GM23338 (cell line): ENCODE results near the gene PRMT7. TPM values are rescaled to one million over a fixed set of nuclear protein-coding genes. Genes with fewer than 3 reads are reported as not detected.

Source experiments
- ATAC-seq: fragments of 200-7000 bp; cut with Tn5 transposase; 3 replicates; pipeline ENCODE4 v1.9.1; 2020
- DNase-seq: peaks from one replicate; pipeline ENCODE4 v3.0.0-alpha.2; 2015; ENCODE audit warnings: low spot score
- H2AFZ ChIP-seq: fragments of 200-600 bp; sonication (generic); 2 replicates; pipeline ENCODE4 v1.8.0; 2016; ENCODE audit warnings: antibody characterized with exemption, mild to moderate bottlenecking, moderate library complexity
- H3F3A ChIP-seq: fragments of 200-600 bp; sonication (generic); replicated peaks from 2 replicates; pipeline ENCODE4 v1.8.0; 2017; ENCODE audit warnings: antibody characterized with exemption, mixed run types, low read depth
- H3K27ac ChIP-seq: fragments of 200-600 bp; sonication (generic); 2 replicates; pipeline ENCODE4 v1.6.1; 2016; ENCODE audit warnings: low read depth
- H3K27me3 ChIP-seq: fragments of 200-600 bp; sonication (generic); 2 replicates; pipeline ENCODE4 v1.8.0; 2016; ENCODE audit warnings: mild to moderate bottlenecking, mixed run types, moderate library complexity; ENCODE audit not compliant: insufficient read depth
- H3K36me3 ChIP-seq: fragments of 200-600 bp; sonication (generic); 2 replicates; pipeline ENCODE4 v1.8.0; 2016; ENCODE audit warnings: mild to moderate bottlenecking; ENCODE audit not compliant: insufficient read depth
- H3K4me1 ChIP-seq: fragments of 200-600 bp; sonication (generic); 2 replicates; pipeline ENCODE4 v1.8.0; 2016; ENCODE audit warnings: mild to moderate bottlenecking, moderate library complexity; ENCODE audit not compliant: insufficient read depth
- H3K4me2 ChIP-seq: fragments of 200-600 bp; sonication (generic); 2 replicates; pipeline ENCODE4 v1.7.1; 2017; ENCODE audit warnings: mixed run types
- H3K4me3 ChIP-seq: fragments of 200-600 bp; sonication (generic); 2 replicates; pipeline ENCODE4 v1.6.1; 2016; ENCODE audit warnings: mixed run types
- H3K79me2 ChIP-seq: fragments of 200-600 bp; sonication (generic); replicated peaks from 2 replicates; pipeline ENCODE4 v1.8.0; 2017; ENCODE audit warnings: mild to moderate bottlenecking; ENCODE audit not compliant: insufficient read depth
- H3K9me2 ChIP-seq: fragments of 200-600 bp; sonication (generic); 2 replicates; pipeline ENCODE4 v1.8.0; 2017; ENCODE audit not compliant: insufficient read depth
- H4K20me1 ChIP-seq: fragments of 200-600 bp; sonication (generic); replicated peaks from 2 replicates; pipeline ENCODE4 v1.8.0; 2017; ENCODE audit warnings: mild to moderate bottlenecking; ENCODE audit not compliant: insufficient read depth
- H3K27ac Mint-ChIP-seq: 2 replicates; pipeline ENCODE4 v1.8.0; 2020; ENCODE audit warnings: inconsistent platforms, mild to moderate bottlenecking, moderate library complexity, mixed read lengths
- H3K27me3 Mint-ChIP-seq: 3 replicates; pipeline ENCODE4 v1.8.0; 2022; ENCODE audit warnings: low read depth, mild to moderate bottlenecking, moderate library complexity, mixed read lengths, inconsistent platforms; ENCODE audit not compliant: insufficient read depth, poor library complexity
- H3K36me3 Mint-ChIP-seq: 3 replicates; pipeline ENCODE4 v1.8.0; 2021; ENCODE audit warnings: low read depth, mild to moderate bottlenecking, inconsistent platforms, moderate library complexity, mixed read lengths
- H3K4me1 Mint-ChIP-seq: 3 replicates; pipeline ENCODE4 v1.8.0; 2020; ENCODE audit warnings: mild to moderate bottlenecking, inconsistent platforms, mixed read lengths
- H3K4me3 Mint-ChIP-seq: 3 replicates; pipeline ENCODE4 v1.8.0; 2021; ENCODE audit warnings: moderate library complexity, mild to moderate bottlenecking, inconsistent platforms, mixed read lengths
- H3K9me3 Mint-ChIP-seq: 3 replicates; pipeline ENCODE4 v1.8.0; 2020; ENCODE audit warnings: moderate library complexity, mild to moderate bottlenecking, inconsistent platforms, mixed read lengths
- CREB1 ChIP-seq: fragments of 250-450 bp; sonication (Bioruptor Pico); IDR thresholded peaks from 2 replicates; pipeline ENCODE4 v1.5.0; 2020; ENCODE audit warnings: low read depth, mild to moderate bottlenecking, moderate library complexity
- NANOG ChIP-seq: IDR thresholded peaks from 2 replicates; pipeline ENCODE4 v1.6.1; 2016; ENCODE audit warnings: antibody characterized with exemption, borderline replicate concordance
- POLR2AphosphoS5 ChIP-seq: IDR thresholded peaks from 2 replicates; pipeline ENCODE4 v1.6.1; 2016; ENCODE audit warnings: antibody characterized with exemption, low read depth
- ZNF114 ChIP-seq: fragments of 250-450 bp; sonication (Bioruptor Pico); IDR thresholded peaks from 2 replicates; pipeline ENCODE4 v1.5.0; 2020; ENCODE audit warnings: mild to moderate bottlenecking, moderate library complexity
- ZNF331 ChIP-seq: fragments of 250-450 bp; sonication (Bioruptor Pico); IDR thresholded peaks from 2 replicates; pipeline ENCODE4 v1.5.0; 2020; ENCODE audit warnings: low read depth, mild to moderate bottlenecking, moderate library complexity
- ZNF462 ChIP-seq: fragments of 250-450 bp; sonication (Bioruptor Pico); IDR thresholded peaks from 2 replicates; pipeline ENCODE4 v1.5.0; 2020; ENCODE audit warnings: mild to moderate bottlenecking, moderate library complexity
- polyA plus RNA-seq: library from polyadenylated mRNA; unstranded; fragments of >200 nt; fragmentation: Nextera tagmentation; extraction: Ambion mirVana; gene quantifications from 2 replicates; pipeline ENCODE4 v1.2.1, GENCODE V29; 2016
- total RNA-seq: library from RNA; depleted of rRNA; stranded (reverse); fragments of >200 nt; shearing (Covaris generic); gene quantifications from 2 replicates; pipeline ENCODE4 v1.2.3, GENCODE V29; 2014

Gene PRMT7
- total and polyA plus RNA-seq, 2 experiments from 2014 or later = 20.2 to 65.3 TPM

DNA sequence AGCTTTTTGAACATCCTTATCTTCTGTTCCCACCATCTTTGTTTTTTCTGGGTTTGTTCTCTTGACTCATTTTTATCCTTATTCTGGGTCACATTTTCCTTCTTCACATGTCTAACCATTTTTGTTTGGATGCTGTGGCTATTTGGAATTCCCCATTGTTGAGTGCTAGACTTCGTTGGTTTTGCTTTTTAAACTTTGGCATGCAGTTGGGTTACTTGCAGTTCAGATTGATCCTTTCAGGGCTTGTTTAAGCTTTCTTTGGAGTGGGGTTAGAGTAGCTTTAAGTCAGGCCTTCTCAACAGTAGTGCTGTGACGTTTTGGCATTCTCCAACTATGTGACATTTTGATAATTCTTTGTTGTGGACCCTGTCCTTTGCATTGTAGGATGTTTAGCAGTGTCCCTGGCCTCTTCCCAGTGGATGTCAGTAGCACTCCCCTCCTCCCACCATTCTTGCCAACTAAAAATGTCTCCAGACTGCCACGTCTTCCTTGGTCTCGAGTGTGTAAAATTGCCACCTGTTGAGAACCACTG, 21.1 kb downstream of the PRMT7 start:
- Mint-ChIP-seq H3K27me3 (no peaks in the 10 kb centered on the region), H3K27ac (no peak overlapping the region), H3K36me3 (peaks cover 31% of the 10 kb centered on the region), H3K4me1 (peaks cover 3% of the 10 kb centered on the region; the same call in 1 of the 3 replicates), H3K4me3 (no peak overlapping the region), H3K9me3 (no peaks in the 10 kb centered on the region)
- Histone ChIP-seq H3K79me2 (no peaks in the 10 kb centered on the region), H3K9me2 (no peaks in the 10 kb centered on the region), H4K20me1 (no peaks in the 10 kb centered on the region), H3K4me3 (no peak overlapping the region), H3K4me1 (no peaks in the 10 kb centered on the region), H3K27ac (no peak overlapping the region), H2AFZ (no peak overlapping the region), H3F3A (no peaks in the 10 kb centered on the region), H3K4me2 (no peak overlapping the region), H3K27me3 (no peaks in the 10 kb centered on the region), H3K36me3 (peaks cover 13% of the 10 kb centered on the region; the same call in 1 of the 2 replicates)
- no peak for TF ChIP-seq ZNF114
- no peak for DNase-seq
- ATAC-seq = no peak

DNA sequence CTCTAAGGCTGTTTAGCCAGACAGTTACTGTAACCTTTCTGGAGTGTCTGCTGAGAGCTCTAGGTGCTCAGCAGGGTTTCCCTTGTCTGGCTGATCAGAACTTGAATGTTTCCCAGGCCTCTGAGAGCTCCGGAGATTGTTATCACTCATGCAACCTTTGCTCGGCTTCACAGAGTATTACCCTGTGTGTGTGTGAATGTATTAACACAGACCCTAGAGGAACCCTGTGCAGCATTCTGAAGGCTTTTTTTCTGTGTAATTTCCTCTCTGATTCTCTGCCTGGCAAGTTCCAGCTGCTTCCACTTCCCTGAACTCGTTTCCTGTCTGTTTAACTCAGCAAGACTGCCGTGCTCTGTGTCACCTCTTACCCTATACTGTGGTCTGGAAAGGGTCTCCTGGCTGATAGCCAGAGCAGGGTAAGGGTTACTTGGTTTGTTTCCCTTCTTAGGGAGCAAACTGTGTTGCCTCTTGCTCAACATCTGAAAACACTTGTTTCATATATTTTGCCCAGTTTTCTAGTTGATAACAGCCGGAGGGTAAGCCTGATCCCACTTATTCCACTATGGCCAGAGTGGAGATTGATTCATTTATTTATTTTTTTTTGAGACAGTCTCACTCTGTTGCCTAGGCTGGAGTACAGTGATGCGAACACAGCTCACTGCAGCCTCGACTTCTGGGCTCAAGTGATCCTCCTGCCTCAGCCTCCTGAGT, 21.7 kb downstream of the PRMT7 start:
- peaks cover 34% of the 10 kb centered on the region for H3K36me3 Mint-ChIP-seq
- no peak overlapping the region for H3K4me2 ChIP-seq
- no peak overlapping the region for H3K4me3 Mint-ChIP-seq
- H3K27ac ChIP-seq = no peak overlapping the region
- no peaks in the 10 kb centered on the region for H3K79me2 ChIP-seq
- ATAC-seq (no peak), DNase-seq (no peak)
- peaks cover 17% of the 10 kb centered on the region; the same call in 1 of the 2 replicates for H3K36me3 ChIP-seq
- H4K20me1 ChIP-seq = no peaks in the 10 kb centered on the region
- no peaks in the 10 kb centered on the region for H3K4me1 ChIP-seq
- H3K4me1 Mint-ChIP-seq = peaks cover 3% of the 10 kb centered on the region; the same call in 1 of the 3 replicates
- no peak for TF ChIP-seq ZNF331 (CRISPR knock-in tag)
- TF ChIP-seq NANOG = no peak
- no peak for TF ChIP-seq POLR2AphosphoS5
- no peak for TF ChIP-seq CREB1
- H3K27me3 ChIP-seq = no peaks in the 10 kb centered on the region
- no peaks in the 10 kb centered on the region for H3K27me3 Mint-ChIP-seq
- no peaks in the 10 kb centered on the region for H3K9me3 Mint-ChIP-seq
- no peak overlapping the region for H3K27ac Mint-ChIP-seq
- H2AFZ ChIP-seq = no peak overlapping the region
- no peak overlapping the region for H3K4me3 ChIP-seq
- H3K9me2 ChIP-seq = no peaks in the 10 kb centered on the region
- no peaks in the 10 kb centered on the region for H3F3A ChIP-seq

DNA sequence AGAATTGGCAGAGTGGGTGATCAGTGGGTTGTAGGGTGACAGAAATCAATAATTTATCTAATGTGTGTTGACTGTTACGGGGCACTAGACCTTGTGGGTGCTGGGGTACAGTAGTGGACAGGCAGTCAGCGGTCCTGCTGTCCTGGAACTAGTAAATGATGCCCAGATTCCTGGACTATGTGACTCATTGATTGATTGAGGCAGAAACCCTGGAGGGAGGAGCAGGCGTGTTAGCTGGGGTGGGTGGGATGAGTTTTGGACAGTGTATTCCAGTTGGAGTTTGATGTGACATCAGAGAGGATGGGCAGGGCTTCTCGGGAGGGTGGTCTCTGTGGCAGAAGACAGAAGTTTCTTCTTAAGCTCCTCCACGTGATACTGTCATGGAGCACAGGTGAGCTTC, 24.4 kb downstream of the PRMT7 start:
- DNase-seq = no peak
- TF ChIP-seq NANOG (no peak), ZNF331 (CRISPR knock-in tag) (no peak), ZNF462 (no peak)

More for the DNA sequence above, 24.4 kb downstream of the PRMT7 start:
- Mint-ChIP-seq H3K9me3 (no peaks in the 10 kb centered on the region), H3K4me3 (no peak overlapping the region), H3K27me3 (no peaks in the 10 kb centered on the region), H3K36me3 (peaks cover 48% of the 10 kb centered on the region), H3K27ac (no peak overlapping the region), H3K4me1 (no peaks in the 10 kb centered on the region)
- H3K4me3 ChIP-seq = no peak overlapping the region
- no peaks in the 10 kb centered on the region for H3K4me1 ChIP-seq
- H4K20me1 ChIP-seq = no peaks in the 10 kb centered on the region
- H3K27me3 ChIP-seq = no peaks in the 10 kb centered on the region
- H3K36me3 ChIP-seq = peaks cover 19% of the 10 kb centered on the region
- H3K27ac ChIP-seq = no peak overlapping the region
- H3K9me2 ChIP-seq = no peaks in the 10 kb centered on the region
- H3F3A ChIP-seq = no peaks in the 10 kb centered on the region
- no peaks in the 10 kb centered on the region for H3K79me2 ChIP-seq
- H3K4me2 ChIP-seq = no peak overlapping the region
- ATAC-seq = no peak
- no peak overlapping the region for H2AFZ ChIP-seq
